OCI-LY1 (cell line): ENCODE results near the gene C13orf46.

Experiments
- H2AFZ ChIP-seq: fragments of 200-600 bp; sonication (generic), shearing (Covaris generic); 2 replicates; pipeline ENCODE4 v1.6.0; 2014; ENCODE audit warnings: antibody characterized with exemption, mild to moderate bottlenecking, low read length
- H3F3A ChIP-seq: fragments of 200-600 bp; sonication (generic), shearing (Covaris generic); 2 replicates; pipeline ENCODE4 v1.6.0; 2014; ENCODE audit warnings: mild to moderate bottlenecking, antibody characterized with exemption, low read length, moderate library complexity; ENCODE audit not compliant: insufficient read depth
- H3K27ac ChIP-seq: fragments of 200-600 bp; sonication (generic); 2 replicates; pipeline ENCODE4 v1.5.1; 2014; ENCODE audit warnings: low read length, mixed run types, mild to moderate bottlenecking, low read depth; ENCODE audit not compliant: poor library complexity, severe bottlenecking
- H3K27me3 ChIP-seq: fragments of 200-600 bp; sonication (generic); 2 replicates; pipeline ENCODE4 v1.6.0; 2014; ENCODE audit warnings: antibody characterized with exemption, mild to moderate bottlenecking, low read length, moderate library complexity; ENCODE audit not compliant: insufficient read depth
- H3K36me3 ChIP-seq: fragments of 200-600 bp; sonication (generic); 2 replicates; pipeline ENCODE4 v1.6.1; 2014; ENCODE audit warnings: mild to moderate bottlenecking, antibody characterized with exemption, low read length, moderate library complexity, mixed read lengths; ENCODE audit not compliant: insufficient read depth
- H3K4me1 ChIP-seq: fragments of 200-600 bp; sonication (generic); 2 replicates; pipeline ENCODE4 v1.5.1; 2014; ENCODE audit warnings: mild to moderate bottlenecking, low read length, moderate library complexity; ENCODE audit not compliant: insufficient read depth, severe bottlenecking
- H3K4me2 ChIP-seq: fragments of 200-600 bp; sonication (generic), shearing (Covaris generic); 2 replicates; pipeline ENCODE4 v1.6.1; 2014; ENCODE audit warnings: low read length
- H3K4me3 ChIP-seq: fragments of 200-600 bp; sonication (generic); 2 replicates; pipeline ENCODE4 v1.5.1; 2014; ENCODE audit warnings: low read length, low read depth, mild to moderate bottlenecking, mixed read lengths; ENCODE audit not compliant: poor library complexity, severe bottlenecking
- H3K79me2 ChIP-seq: fragments of 200-600 bp; shearing (Covaris generic); 2 replicates; pipeline ENCODE4 v1.6.1; 2016; ENCODE audit warnings: mixed run types, low read length, mixed read lengths; ENCODE audit not compliant: insufficient read depth
- H3K9ac ChIP-seq: fragments of 200-600 bp; sonication (generic), shearing (Covaris generic); 2 replicates; pipeline ENCODE4 v1.6.1; 2014; ENCODE audit warnings: mild to moderate bottlenecking, low read length, mixed read lengths
- H3K9me2 ChIP-seq: fragments of 200-600 bp; sonication (generic), shearing (Covaris generic); 2 replicates; pipeline ENCODE4 v1.6.1; 2014; ENCODE audit warnings: low read depth, mild to moderate bottlenecking, low read length, mixed read lengths
- H3K9me3 ChIP-seq: fragments of 200-600 bp; shearing (Covaris generic); 2 replicates; pipeline ENCODE4 v1.6.1; 2014; ENCODE audit warnings: low read length, mixed read lengths
- H4K20me1 ChIP-seq: fragments of 200-600 bp; sonication (generic), shearing (Covaris generic); 2 replicates; pipeline ENCODE4 v1.6.0; 2016; ENCODE audit warnings: mild to moderate bottlenecking, low read length; ENCODE audit not compliant: insufficient read depth
- CTCF ChIP-seq: fragments of 200-600 bp; sonication (generic), shearing (Covaris generic); IDR thresholded peaks from 2 replicates; pipeline ENCODE4 v1.5.1; 2017; ENCODE audit warnings: mild to moderate bottlenecking, antibody characterized with exemption, low read length, moderate library complexity, mixed read lengths
- EZH2 ChIP-seq: fragments of 200-600 bp; sonication (generic), shearing (Covaris generic); IDR thresholded peaks from 2 replicates; pipeline ENCODE4 v1.8.0; 2017; ENCODE audit warnings: borderline replicate concordance, mixed run types, mild to moderate bottlenecking, antibody characterized with exemption, low read length, moderate library complexity, mixed read lengths

C13orf46 gene

DNA sequence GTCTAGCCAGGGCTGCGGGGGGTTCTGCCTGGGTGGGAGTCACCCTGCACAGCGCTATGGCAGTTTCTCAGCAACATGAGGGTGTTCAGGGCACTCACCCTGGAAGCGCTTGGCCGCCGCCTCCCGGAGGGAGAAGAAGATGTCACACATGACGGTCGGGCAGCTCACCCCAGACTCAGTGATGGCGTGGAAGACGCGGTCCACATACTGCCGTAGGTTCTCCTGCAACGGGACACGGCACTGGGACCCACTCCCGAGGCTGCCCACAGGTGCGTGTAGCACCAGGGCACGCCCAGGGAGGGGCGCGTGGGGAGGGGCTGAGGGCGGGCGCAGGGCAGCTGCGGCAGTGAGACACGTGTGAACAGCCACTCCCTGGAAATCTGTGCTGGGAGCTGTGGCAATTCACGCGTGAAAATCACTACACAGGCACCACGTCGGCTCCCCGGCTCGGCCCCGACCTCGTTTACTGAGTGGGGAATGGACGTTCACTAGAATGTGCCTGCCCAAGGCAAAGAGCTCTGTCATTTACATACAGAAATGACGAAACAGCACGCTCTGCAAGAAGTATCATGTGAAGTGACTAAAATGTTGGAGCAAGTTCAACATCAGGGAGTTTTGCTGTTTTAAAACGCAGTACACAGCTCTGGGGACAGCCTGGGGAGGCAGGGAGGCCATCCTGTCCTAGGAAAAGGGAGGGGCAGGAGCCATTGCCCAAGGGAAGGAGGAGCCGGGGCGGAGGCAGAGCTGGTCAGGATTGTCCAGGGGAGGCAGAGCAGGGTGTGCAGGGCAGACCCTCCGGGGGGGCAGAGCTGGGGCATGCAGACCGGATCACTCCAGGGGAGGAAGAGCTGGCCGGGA, 41.5 kb upstream of the C13orf46 start:
- Histone ChIP-seq H3K4me1 (peaks cover 3% of the 10 kb centered on the region), H2AFZ (no peak overlapping the region)

DNA sequence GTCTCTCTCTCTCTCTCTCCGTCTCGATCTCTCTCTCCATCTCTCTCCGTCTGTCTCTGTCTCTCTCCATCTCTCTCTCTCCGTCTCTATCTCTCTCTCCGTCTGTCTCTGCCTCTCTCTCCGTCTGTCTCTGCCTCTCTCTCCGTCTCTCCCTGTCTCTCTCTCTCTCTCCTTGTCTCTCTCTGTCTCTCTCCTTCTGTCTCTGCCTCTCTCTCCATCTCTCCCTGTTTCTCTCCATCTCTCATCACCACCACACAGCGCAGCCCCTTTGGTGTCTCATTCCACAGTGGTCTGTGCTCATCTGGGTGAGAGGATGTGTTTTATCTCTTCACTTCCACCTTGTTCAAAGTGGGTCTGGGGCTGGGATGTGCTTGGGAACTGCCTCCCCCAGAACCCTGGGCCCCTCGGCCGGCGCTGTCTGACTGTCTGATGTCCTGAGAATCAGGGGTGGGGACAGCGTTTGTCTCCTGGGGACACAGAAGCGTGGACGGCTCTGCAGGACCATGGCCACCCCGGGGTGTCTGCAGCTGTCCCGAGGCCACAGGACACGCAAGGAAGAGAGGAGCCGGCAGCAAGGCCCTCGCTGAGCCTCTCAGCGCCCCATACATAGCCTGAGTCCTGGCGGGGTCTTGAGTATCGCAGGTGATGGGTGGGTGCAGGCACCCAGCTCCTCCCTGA, 40.2 kb upstream of the C13orf46 start:
- no peaks in the 10 kb centered on the region for H3K79me2 ChIP-seq
- no peak overlapping the region for H3K4me2 ChIP-seq
- TF ChIP-seq CTCF (no peak), EZH2 (no peak)
- H3K9me2 ChIP-seq, result no peaks in the 10 kb centered on the region
- no peaks in the 10 kb centered on the region for H3K27me3 ChIP-seq
- H3K4me3 ChIP-seq, result no peak overlapping the region
- no peaks in the 10 kb centered on the region for H3K9me3 ChIP-seq
- no peak overlapping the region for H3K27ac ChIP-seq
- H2AFZ ChIP-seq, result no peak overlapping the region
- no peaks in the 10 kb centered on the region for H3K4me1 ChIP-seq
- no peaks in the 10 kb centered on the region for H4K20me1 ChIP-seq
- H3K9ac ChIP-seq, result no peak overlapping the region
- peaks cover 4% of the 10 kb centered on the region; the same call in 1 of the 2 replicates for H3F3A ChIP-seq
- H3K36me3 ChIP-seq, result peaks cover 88% of the 10 kb centered on the region

More for the DNA sequence above, 41.5 kb upstream of the C13orf46 start:
- Histone ChIP-seq H3K36me3 (peaks cover 78% of the 10 kb centered on the region), H3K4me3 (no peak overlapping the region), H3K9ac (no peak overlapping the region), H3K9me2 (no peaks in the 10 kb centered on the region), H3K27ac (no peak overlapping the region), H3K27me3 (no peaks in the 10 kb centered on the region), H3K9me3 (no peaks in the 10 kb centered on the region), H3K79me2 (no peaks in the 10 kb centered on the region), H3K4me2 (no peak overlapping the region), H3F3A (peaks cover 4% of the 10 kb centered on the region; the same call in 1 of the 2 replicates), H4K20me1 (no peaks in the 10 kb centered on the region)
- TF ChIP-seq EZH2 (no peak), CTCF (no peak)

GRCh38 chr13:114013336-114013735, 39.5 kb upstream of the C13orf46 start:
- Histone ChIP-seq H3K4me2 (no peak overlapping the region), H3K4me1 (no peaks in the 10 kb centered on the region), H3K4me3 (no peak overlapping the region), H2AFZ (no peak overlapping the region), H3K27me3 (no peaks in the 10 kb centered on the region), H3K9ac (no peak overlapping the region), H3K79me2 (no peaks in the 10 kb centered on the region), H3K9me2 (no peaks in the 10 kb centered on the region), H4K20me1 (no peaks in the 10 kb centered on the region), H3K27ac (no peak overlapping the region), H3K9me3 (no peaks in the 10 kb centered on the region), H3F3A (peaks cover 4% of the 10 kb centered on the region; the same call in 1 of the 2 replicates), H3K36me3 (peaks cover 85% of the 10 kb centered on the region)
- TF ChIP-seq EZH2 (no peak), CTCF (no peak)
